Stimulated activated CD8-positive, alpha-beta memory T cell treated with anti-CD3 and anti-CD28 coated beads, Interleukin-15, amount 100 ng/mL, for 48 hours (primary cell): ENCODE data around the gene IP6K3.

ENCODE experiments used
- DNase-seq, 2 donors: peaks; one replicate each; pipeline ENCODE4 v3.0.0-alpha.2; 2020; ENCODE audit warnings: low read depth in 2 of 2

Gene IP6K3

DNA sequence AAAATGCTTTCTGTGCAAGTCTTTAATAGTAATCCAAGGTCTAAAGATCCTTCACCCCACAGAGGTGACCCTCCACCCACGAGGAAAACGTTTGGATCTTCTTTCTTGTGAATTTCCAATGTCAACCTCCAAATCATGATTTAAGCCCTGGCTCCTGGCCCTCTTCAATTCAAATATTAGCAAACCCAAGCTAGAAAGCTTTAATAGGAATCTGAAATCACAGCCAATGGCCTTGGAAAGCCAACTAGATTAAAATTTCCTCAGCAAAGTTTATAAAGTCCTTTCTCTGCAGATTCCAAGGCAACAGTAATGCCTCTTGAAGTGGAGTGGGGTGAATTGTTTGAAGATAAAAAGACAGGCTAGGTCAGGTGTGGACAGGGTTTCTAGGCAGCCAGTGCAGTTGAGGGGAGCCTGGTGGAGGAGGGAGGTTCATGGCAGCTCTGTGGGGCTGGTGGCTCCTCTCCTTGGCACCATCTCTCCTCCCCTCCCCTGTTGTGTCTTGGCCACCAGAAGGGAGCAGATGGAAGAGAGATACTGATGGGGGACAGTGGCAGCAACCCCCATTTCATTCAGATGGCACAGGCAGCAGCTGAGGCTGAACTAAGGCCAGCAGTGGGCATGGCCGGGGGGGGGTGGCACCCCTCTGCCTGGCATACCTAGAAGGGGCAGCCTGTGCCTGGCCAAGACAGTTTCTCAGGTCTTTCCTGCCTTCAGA is 23.2 kb downstream of the IP6K3 start:
- DNase-seq = no peak

DNA sequence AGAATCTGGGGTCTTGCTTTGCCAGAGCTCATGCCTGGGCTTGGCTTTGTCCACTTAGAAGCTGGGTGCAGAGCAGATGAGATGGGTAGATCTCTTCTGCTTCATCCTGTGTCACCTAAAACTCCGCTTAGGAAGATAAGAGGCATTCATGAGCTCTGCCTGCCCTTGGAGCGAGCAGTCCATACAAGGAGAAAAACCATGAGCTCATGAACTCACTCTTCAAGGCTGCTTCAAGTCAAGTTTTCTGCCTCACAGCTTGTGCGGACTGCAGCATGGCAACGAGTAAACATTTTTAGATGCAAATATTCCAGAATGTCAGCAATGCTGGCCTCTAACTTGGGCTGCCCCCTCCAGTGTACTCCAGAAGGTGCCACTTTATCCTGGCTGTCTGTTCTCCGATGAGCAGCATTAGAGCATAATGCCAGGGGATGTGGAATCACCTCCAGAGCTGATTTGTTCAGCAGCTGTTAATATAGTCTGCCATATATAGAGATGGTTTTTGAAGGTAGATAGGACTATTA is 24.5 kb downstream of the IP6K3 start:
- DNase-seq = no peak

DNA sequence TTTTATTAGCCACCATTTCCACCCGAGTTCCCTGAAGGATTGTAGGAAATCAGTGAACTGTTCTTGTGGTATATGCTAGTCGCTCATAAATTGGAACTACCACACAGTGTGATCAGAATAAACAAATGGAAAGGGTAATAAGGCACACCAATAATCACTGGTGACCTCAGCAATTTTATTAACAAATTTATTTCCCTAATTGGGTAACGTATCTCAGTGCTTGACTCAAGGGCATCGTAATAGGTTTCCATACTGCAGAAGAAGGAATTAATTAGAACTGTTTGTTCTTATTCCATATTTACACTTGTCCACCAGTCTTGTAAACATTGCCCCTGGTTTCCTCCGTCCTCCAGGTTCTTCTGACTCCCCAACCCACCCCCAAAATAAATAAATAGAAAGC is 25.2 kb downstream of the IP6K3 start:
- no peak for DNase-seq

DNA sequence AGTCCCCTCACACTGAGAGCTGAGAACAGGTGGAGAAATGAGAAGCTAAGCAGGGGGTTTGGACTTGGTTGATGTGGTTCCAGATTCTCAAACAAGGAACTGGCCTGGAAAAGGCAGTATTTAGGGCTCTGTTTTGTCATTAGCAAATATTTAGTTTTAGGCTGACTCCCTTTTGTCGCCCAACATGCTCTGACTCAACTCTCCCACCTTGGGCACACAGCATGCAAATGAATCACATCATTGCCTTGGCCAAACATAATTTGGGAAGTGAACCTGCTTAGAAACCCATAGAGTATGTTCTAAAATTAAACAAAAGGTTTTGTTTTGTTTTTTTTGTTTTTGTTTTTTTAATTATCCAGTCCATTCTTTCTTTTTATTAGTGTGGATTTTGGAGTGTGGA is 25.7 kb downstream of the IP6K3 start:
- DNase-seq = no peak

DNA sequence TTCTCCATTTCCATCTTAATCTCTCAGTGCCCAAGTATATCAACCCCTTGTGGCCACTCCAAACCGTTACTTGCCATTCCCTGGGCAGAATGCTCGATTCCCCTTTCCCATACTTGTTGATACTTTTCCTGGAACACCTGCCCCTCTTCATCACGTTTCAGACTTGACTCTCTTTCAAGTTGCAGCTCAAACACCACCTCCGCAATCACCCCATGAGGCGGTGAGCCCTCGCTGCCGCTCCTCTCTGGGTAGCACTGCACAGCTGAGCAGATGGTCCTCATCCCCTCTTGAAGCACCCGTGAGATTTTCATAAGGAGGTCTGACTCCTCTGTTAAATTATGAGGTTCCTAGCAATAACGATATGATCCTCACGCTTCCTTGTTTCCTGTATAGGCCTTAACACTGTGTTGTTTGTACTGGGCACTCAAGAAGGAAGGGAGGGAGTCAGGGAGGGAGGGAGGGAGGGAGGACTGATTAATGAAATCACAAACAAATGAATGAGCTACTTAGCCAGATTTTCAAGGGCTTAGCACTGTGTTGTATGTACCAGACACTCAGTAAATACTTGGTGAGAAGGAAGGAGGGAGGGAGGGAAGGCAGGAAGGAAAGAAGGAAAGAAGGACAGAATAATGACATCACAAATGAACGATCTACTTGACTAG is 27.2 kb downstream of the IP6K3 start:
- no peak for DNase-seq

DNA sequence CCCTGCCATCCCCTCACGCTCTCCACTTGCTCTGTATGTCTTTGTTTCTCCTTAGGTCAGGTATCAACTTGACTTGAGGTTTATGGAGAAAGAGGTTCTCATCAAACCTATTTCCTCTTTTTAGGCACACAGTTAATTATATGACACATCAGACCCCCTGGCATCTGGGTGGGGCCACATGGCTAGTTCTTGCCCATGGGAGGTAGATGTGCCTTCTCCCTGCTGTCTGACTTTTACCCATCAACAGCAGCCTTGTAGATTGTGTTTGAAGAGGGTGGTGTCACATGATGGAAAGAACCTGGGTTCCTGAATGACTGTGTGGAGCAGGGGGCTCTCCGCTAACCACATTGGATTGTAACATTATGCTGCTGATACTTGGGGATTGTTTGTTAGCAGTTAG is 28.0 kb downstream of the IP6K3 start:
- no peak for DNase-seq

DNA sequence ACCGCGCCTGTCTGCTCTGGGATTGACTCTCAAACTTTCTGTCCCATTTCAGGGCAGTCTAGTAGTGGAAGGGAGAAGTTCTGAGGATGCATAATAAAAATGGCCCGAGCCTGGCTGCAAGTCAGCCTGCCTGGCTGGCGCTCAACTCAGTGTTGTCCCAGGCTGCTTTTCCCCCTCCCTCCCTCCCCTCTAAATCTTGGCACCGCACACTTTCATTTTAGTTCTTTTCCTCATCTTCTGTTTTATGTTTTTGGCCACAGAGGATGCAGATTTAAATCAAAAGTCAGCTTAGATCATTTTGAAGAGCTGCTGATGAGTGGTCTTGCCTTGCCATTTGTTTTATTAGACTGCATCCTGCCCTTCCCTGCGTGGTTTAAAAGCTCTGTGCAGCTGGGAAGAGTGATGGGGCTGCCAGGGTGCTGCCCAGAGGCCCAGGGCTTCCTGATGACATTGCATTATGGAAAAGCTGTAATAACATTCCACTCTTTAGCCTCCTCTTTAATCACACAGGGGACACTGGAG is 28.7 kb downstream of the IP6K3 start:
- no peak for DNase-seq

DNA sequence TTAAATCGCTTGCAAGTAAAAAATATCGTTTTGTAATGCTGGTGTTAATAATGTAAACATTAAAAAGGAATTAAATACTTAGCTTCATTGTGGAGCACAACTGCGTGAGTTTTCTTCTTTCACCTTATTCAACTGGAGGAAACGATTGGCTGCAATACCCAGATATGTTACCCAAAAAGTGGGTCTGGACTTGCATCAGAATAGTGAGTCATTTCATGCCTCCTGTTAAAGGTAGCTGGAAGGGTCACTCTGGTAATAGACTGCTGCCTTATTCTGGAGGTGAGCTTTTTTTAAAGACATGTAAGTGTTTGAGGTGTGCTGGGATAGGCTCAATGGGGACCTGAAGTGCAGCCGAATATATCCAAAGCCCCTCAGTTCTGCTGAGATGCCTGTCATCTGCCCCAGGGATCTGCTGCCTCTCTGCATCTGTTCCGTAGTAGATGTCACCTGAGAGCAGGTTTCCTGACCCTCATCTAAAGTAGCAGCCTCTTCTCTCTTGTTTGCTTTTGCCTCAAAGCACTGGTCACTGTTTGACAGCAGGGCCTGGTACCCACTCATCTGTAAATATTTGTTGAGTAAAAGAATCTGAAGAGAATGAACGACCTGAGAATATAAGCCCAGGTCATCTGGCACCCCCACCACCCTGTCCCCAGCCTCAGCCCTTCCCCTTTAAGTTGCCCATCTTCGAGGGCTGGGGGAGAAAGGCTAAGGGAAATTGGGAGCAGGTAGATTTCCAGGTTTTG is 29.6 kb downstream of the IP6K3 start:
- no peak for DNase-seq

DNA sequence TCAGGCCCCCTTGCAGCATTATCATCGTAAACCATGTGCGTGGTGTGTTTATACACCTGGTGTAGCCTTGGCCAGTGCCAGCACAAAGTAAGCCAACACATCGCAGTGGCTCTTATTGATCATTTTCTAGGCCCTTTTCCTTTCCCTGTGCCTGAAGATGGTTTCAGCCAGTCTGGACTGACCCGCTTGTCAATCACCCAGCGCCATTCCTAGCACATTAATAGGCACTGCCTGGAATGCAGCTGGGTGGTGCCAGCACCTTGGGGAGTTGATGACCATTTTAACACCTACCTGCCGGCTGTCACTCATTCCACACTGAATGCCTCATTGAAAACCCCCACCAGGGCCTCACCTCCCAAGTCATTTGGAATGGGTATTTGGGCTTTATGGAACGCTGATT is 30.3 kb downstream of the IP6K3 start:
- DNase-seq = no peak

DNA sequence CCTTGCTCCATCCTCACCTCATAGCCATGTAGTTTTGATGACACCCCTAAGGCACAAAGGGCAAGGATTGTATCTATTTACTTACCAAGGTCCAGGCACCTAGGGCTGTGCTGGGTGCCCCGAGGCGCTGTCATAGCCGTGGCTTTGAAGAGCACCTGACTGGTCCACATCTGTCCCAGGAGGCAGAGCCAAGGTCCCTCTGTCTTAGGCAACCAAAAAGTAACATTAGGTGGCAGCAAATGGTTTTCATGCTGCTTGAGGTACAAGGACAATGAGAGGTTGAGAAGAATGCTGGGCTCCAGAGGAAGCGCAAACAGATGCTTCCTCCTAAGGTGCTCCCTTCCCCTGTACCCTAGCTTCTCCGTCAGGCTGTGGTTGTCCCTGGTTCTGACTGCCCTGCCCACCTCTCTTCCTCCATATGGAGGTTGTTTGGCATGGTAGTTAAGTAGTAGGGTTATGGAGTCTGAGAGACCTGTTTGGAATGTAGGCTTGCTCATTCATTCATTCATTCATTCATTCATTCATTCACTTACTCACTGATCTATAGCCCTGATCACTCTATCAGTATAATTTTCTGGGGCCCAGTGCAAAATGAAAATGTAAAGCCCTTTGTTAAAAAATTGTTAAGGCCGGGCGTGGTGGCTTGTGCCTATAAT is 32.2 kb downstream of the IP6K3 start:
- DNase-seq = no peak

DNA sequence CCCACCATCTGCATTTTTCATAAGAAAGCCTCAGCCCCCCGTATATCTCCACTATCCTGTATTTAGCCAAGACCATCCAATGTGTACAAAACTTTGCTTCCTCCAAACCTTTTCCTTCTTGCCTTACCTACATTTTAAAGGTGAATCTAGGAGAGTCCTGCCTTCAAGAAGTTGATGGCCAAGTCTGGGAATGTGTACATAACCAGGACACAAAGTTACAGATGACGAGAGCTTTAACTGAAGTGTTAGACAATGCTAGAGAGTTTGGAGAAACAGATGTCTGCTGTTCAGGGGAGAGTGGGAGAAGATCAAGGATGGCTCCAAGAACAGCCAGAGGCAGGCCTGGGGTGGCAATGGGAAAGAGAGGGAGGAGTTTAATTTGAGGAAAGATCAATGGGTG is 32.9 kb downstream of the IP6K3 start:
- DNase-seq = no peak

DNA sequence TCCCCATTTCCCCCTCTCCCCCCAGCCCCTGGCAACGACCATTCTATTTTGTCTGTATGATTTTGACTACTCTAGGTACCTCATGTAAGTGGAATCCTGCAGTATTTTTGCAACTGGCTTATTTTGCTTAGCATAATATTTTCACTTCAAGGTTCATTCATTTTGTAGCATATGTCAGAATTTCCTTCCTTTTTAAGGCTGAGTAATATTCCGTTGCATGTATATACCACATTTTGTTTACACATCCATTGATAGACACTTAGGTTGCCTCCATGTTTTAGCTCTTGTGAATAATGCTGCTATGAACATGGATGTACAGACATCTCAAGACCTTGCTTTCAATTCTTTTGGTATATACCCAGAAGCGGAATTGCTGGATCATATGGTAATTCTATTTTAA is 33.8 kb downstream of the IP6K3 start:
- no peak for DNase-seq

DNA sequence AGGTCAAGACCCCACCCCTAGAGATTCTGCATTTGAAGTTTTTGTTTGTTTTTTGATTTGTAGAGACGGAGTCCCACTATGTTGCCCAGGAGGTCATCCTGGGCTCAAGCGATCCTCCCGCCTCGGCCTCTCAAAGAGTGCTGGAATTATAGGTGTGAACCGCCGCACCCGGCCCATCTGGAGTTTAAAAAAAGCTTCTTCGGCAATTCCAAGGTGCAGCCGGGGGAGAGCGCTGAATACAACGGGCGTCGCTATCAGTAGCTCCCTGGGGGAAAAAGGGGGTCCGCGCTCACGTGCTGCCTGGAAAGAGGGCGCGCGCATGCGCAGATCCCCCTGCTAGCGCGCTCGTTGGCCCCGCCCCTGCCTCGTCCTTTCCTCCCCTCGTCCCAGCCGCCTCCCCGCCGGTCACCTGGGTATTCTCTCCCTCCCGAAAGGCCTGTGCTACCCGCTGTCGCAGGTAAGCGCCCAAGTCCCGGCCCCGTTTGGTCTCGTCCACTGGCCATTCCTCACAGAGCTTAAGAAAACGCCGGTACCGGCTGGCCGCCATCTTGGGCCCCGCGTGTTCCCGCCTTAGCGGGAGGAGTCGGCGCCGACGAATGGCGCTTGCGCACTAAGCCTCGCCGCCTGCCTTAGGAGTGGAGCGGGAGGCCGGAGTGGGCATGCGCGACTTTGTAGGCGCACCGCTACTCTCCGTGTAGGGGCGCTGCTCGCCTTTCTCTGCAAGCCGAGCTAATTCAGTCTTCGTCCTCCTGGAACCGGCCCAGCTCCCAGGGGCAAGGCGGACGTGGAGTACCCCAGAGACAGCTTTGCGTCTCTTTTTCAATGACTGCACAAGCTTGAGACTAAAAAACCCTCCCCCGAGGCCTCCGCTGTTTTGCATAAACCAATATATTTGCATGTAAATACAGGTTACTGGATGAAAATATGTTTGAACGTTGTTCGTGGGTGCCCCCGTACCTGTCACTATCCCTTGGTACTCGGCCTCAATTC is 35.3 kb downstream of the IP6K3 start, which contains the start of gene UQCC2:
Gene UQCC2, minus strand, starts transcription at position 561 of the 990 bp plus-strand sequence. Its CDS starts 14 bp downstream, at position 547.
- peak; percentile 95 for DNase-seq

DNA sequence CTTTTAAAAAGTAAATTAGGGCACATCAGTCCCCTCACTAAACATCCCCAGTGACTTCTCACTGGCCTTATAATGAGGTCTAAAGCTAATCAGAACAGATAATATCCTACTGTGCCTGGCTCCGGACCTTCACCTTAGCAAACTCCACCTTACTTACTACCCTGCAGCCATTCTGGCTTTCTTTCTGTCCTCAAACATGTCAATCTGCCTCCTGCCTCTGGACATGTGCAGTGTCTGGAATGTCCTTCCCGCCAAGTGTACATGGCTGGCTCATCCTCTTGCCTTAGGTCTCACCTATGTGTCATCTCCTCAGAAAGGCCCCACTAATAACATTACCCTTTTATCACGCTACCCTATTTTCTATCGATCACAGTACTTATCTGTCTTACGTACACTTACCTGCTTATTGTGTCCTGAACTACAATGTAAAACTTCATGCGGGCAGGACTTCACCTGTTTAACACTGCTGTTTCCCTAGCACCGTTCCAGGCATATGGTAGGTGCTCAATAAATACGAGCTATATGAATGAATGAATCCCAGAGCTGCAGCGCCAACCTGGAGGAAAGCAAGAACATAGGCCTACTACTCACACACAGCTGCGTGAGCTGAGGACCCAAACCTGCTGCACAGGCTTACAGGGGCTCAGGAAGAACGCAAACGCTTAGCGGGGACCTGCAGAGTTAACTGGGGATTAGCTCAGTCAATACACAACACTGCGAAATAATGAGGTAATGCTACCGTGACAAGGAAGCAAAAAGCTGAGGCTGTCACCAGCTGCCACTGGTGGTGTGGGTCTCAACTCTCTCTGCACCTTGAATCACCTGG is 36.2 kb downstream of the IP6K3 start:
- DNase-seq = no peak

DNA sequence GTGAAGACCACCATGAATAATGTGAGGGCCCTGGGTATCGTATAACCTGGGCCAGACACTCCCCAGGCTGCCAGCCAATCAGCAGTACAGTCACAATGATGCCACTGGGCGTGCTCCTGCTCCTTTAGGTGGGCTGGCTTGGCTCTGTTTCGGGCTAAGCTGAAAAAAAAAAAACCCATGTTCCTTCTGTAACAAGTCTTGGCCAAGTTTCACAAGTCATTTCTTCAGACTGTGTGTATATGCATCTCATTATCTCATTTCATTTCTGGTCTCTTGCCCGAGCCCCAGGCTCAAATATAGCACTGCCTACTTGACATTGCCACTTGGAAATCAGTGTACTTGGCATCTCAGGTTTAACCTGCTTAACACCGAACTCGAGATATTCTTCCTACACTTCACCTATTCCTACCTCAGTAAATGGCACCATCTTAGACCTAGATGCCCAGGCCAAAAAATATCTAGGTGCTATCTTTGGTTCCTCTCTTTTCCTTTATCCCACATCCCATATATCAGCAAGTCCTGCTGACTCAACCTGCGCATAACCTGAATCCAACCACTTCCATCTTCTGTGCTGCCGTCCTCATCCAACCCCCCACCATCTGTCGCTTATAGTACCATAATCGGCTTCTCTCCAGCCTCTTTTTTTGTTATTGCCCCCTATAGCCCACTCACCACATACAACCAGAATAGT is 37.0 kb downstream of the IP6K3 start:
- DNase-seq = no peak

DNA sequence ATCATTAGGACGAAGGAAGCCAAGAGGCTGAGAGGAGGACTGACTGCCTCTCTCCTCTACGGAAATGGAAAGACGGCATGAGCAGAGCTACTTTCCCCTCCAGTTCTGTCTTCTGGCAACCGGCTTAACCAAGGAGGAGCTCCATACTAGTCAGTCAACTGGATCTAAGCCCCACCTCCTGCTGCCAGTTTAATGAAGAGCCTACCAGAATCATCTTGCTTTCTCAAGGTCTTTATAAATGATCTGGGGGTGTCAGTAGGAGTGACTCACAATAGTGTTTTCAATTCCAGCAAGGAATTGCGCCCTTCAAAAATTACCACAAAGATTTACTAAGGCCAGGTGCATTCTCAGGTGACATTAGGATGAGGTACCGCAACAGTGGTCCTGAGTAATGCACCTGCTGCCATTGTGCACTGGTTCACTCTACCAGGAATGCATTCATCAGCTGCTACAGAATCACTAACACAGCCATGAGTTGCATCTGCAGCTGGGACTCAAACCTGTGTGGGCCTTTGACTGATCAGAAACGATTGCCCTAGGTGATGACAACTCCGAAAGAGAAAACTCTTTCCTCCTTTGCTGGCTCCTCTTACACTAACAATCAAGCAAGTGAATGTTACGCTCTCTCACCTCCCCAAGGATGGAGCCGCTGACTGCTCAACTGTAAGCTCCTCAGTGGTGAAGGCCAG is 38.0 kb downstream of the IP6K3 start:
- no peak for DNase-seq

DNA sequence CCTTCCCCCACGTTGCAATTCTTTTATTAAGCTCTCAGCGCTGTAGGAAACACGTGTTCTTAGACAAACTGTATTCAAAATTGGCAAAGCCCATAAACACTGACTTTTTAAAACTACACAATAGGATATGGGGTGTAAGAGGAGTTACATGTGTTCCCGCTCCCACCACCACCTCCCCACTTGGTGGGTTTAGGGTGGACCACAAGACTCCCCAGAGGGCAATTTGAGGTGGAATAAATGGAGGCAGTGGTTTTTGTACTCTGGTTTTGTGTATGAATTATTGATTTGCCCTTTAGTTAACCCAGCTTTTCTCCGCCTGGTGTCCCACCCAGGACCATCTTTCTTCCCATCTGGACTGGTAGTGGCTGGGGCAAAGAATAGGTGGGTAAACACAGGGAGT is 38.9 kb downstream of the IP6K3 start:
- no peak for DNase-seq

DNA sequence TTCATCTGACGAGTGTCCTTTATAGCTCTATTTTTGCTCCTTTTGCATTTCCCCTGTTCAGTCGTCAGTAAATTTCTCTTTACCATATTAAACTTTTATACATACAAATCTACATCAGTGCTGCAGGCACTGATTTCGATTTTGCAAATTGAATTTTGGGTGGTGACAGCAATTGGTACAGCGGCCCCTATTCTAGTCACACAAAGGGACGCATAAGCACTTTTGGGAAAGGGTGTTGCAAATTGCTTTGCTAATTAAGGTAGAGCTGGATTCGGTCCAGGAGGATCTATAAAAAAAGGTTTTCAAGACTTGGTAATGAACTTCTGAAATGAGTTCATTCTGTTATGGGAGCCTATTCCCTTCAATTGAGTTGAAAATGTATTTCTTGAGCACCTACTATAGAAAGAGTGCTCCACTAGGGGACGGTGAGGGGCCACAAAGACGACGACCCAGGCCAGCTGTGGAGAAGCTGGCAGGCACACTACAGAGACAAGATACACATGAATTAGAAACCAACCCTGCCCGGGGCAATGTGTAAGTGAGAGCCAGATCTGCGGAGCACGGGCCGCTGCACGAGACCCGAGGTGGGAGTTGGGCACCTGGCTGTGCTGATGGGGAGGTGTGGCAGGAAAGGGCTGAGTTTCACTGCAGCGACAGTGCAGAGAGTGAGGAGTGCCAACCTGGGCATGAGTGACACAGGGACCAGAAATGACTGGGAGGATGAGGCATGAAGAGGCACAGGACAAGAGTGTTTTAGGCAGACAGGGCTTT is 40.6 kb downstream of the IP6K3 start:
- no peak for DNase-seq
